HEK293 (cell line): ENCODE data around the gene YWHAQ.

ENCODE experiments used
- CTCF ChIA-PET: fragments of 350-600 bp; formaldehyde crosslinking; extraction: SDS; loops from one replicate; lab custom pipeline; 2021; ENCODE audit warnings: antibody characterized with exemption; lab: Yijun Ruan, JAX
- POLR2A ChIA-PET: fragments of 300-600 bp; formaldehyde crosslinking; extraction: SDS; loops from one replicate; lab custom pipeline; 2020; ENCODE audit warnings: antibody characterized with exemption, inconsistent platforms; lab: Yijun Ruan, JAX
- H3K27ac ChIP-seq: fragments of 200-500 bp; sonication (Bioruptor generic); 2 replicates; pipeline ENCODE4 v1.5.1; 2014; ENCODE audit warnings: low read depth, low read length, control low read depth, inconsistent platforms; ENCODE audit errors: extremely low read depth
- H3K36me3 ChIP-seq, 2 experiments: fragments of 200-500 bp in 1 of 2; sonication (Bioruptor generic) in 1 of 2; 1 replicate in 1 of 2; 2 replicates in 1 of 2; pipeline ENCODE4 v1.5.1; 2014 to 2017; ENCODE audit warnings: inconsistent platforms in 2 of 2, low read length in 2 of 2; ENCODE audit not compliant: control insufficient read depth in 2 of 2, insufficient read depth in 1 of 2
- H3K4me1 ChIP-seq: fragments of 200-500 bp; sonication (Bioruptor generic); 2 replicates; pipeline ENCODE4 v1.5.1; 2014; ENCODE audit warnings: mild to moderate bottlenecking, low read length, inconsistent platforms; ENCODE audit not compliant: control insufficient read depth, insufficient read depth
- H3K4me3 ChIP-seq: 2 replicates; pipeline ENCODE4 v1.5.1; 2011; ENCODE audit warnings: low read depth, mild to moderate bottlenecking, control low read depth, low read length, moderate library complexity
- H3K9me3 ChIP-seq: fragments of 200-500 bp; sonication (Bioruptor generic); 2 replicates; pipeline ENCODE4 v1.5.1; 2014; ENCODE audit warnings: low read depth, low read length, inconsistent platforms; ENCODE audit not compliant: control insufficient read depth, insufficient read depth
- HOXA7 ChIP-seq: sonication (generic); formaldehyde crosslinking; IDR thresholded peaks from 2 replicates; pipeline ENCODE4 v1.8.1; 2022; ENCODE audit warnings: missing genetic modification reagents, borderline replicate concordance
- IKZF3 ChIP-seq: fragments of 450-650 bp; IDR thresholded peaks from 2 replicates; pipeline ENCODE4 v1.5.0; 2018; ENCODE audit warnings: missing biosample characterization, mild to moderate bottlenecking, missing genetic modification characterization, moderate library complexity
- KLF16 ChIP-seq: fragments of 450-650 bp; formaldehyde crosslinking; IDR thresholded peaks from 2 replicates; pipeline ENCODE4 v1.5.1; 2017; ENCODE audit warnings: missing biosample characterization, missing genetic modification characterization
- TRIM28 ChIP-seq: IDR thresholded peaks from 2 replicates; pipeline ENCODE4 v1.6.1; 2011; ENCODE audit warnings: low read length, control low read depth, borderline replicate concordance
- ZFP41 ChIP-seq: fragments of 450-650 bp; formaldehyde crosslinking; IDR thresholded peaks from 2 replicates; pipeline ENCODE4 v1.5.1; 2016; ENCODE audit warnings: missing biosample characterization, missing genetic modification characterization, borderline replicate concordance
- ZNF112 ChIP-seq: fragments of 450-650 bp; formaldehyde crosslinking; IDR thresholded peaks from 2 replicates; pipeline ENCODE4 v1.5.0; 2017; ENCODE audit warnings: missing biosample characterization, missing genetic modification characterization
- ZNF114 ChIP-seq: fragments of 450-650 bp; formaldehyde crosslinking; IDR thresholded peaks from 2 replicates; pipeline ENCODE4 v1.5.0; 2017; ENCODE audit warnings: missing biosample characterization, missing genetic modification characterization
- ZNF121 ChIP-seq: fragments of 450-650 bp; formaldehyde crosslinking; IDR thresholded peaks from 2 replicates; pipeline ENCODE4 v1.5.1; 2016; ENCODE audit warnings: missing biosample characterization, missing genetic modification characterization
- ZNF174 ChIP-seq: fragments of 450-650 bp; formaldehyde crosslinking; IDR thresholded peaks from 2 replicates; pipeline ENCODE4 v1.5.0; 2017; ENCODE audit warnings: missing biosample characterization, mild to moderate bottlenecking, missing genetic modification characterization
- ZNF2 ChIP-seq: fragments of 450-650 bp; formaldehyde crosslinking; IDR thresholded peaks from 2 replicates; pipeline ENCODE4 v1.5.1; 2016; ENCODE audit warnings: missing biosample characterization, missing genetic modification characterization
- ZNF221 ChIP-seq: fragments of 450-650 bp; formaldehyde crosslinking; IDR thresholded peaks from 2 replicates; pipeline ENCODE4 v1.5.1; 2017; ENCODE audit warnings: missing biosample characterization, missing genetic modification characterization, borderline replicate concordance
- ZNF24 ChIP-seq: fragments of 450-650 bp; formaldehyde crosslinking; IDR thresholded peaks from 2 replicates; pipeline ENCODE4 v1.5.1; 2016; ENCODE audit warnings: missing biosample characterization, missing genetic modification characterization
- ZNF274 ChIP-seq, 2 experiments: fragments of 200-500 bp in 1 of 2; fragments of 450-650 bp in 1 of 2; sonication (Bioruptor generic) in 1 of 2; formaldehyde crosslinking in 1 of 2; IDR thresholded peaks; 2 replicates each; pipeline versions ENCODE4 v1.5.1 to v1.6.1; 2014 to 2016; ENCODE audit warnings: borderline replicate concordance in 1 of 2, inconsistent platforms in 1 of 2, low read length in 1 of 2, missing biosample characterization in 1 of 2, missing genetic modification characterization in 1 of 2
- ZNF280D ChIP-seq: fragments of 450-650 bp; formaldehyde crosslinking; IDR thresholded peaks from 2 replicates; pipeline ENCODE4 v1.5.1; 2016; ENCODE audit warnings: missing biosample characterization, missing genetic modification characterization
- ZNF311 ChIP-seq: fragments of 450-650 bp; formaldehyde crosslinking; IDR thresholded peaks from 2 replicates; pipeline ENCODE4 v1.5.1; 2017; ENCODE audit warnings: missing biosample characterization, missing genetic modification characterization, borderline replicate concordance
- ZNF404 ChIP-seq: fragments of 450-650 bp; formaldehyde crosslinking; IDR thresholded peaks from 2 replicates; pipeline ENCODE4 v1.5.1; 2017; ENCODE audit warnings: missing biosample characterization, missing genetic modification characterization
- ZNF513 ChIP-seq: fragments of 450-650 bp; IDR thresholded peaks from 2 replicates; pipeline ENCODE4 v1.5.1; 2018; ENCODE audit warnings: missing biosample characterization, missing genetic modification characterization
- ZNF610 ChIP-seq: fragments of 450-650 bp; formaldehyde crosslinking; IDR thresholded peaks from 2 replicates; pipeline ENCODE4 v1.5.1; 2016; ENCODE audit warnings: missing biosample characterization, missing genetic modification characterization, borderline replicate concordance
- ZNF626 ChIP-seq: fragments of 450-650 bp; sonication (Bioruptor Pico); formaldehyde crosslinking; IDR thresholded peaks from 2 replicates; pipeline ENCODE4 v1.5.1; 2018; ENCODE audit warnings: missing biosample characterization, missing genetic modification characterization, inconsistent platforms
- ZNF658 ChIP-seq: fragments of 450-650 bp; formaldehyde crosslinking; IDR thresholded peaks from 2 replicates; pipeline ENCODE4; 2016; ENCODE audit warnings: missing biosample characterization, missing genetic modification characterization
- ZNF664 ChIP-seq: fragments of 450-650 bp; formaldehyde crosslinking; IDR thresholded peaks from 2 replicates; pipeline ENCODE4 v1.5.1; 2016; ENCODE audit warnings: missing biosample characterization, missing genetic modification characterization
- ZNF76 ChIP-seq: fragments of 450-650 bp; formaldehyde crosslinking; IDR thresholded peaks from 2 replicates; pipeline ENCODE4; 2016; ENCODE audit warnings: low read depth, missing biosample characterization, missing genetic modification characterization, borderline replicate concordance

The YWHAQ gene

GRCh38 chr2:9661261-9661660, 30.5 kb upstream of the YWHAQ start:
- CTCF ChIA-PET: no interaction called here
- TF ChIP-seq ZFP41 (tag by site-specific recombination) (no peak), HOXA7 (CRISPR knock-in tag) (no peak), ZNF114 (tag by site-specific recombination) (no peak), TRIM28 (no peak), ZNF626 (tag by site-specific recombination) (no peak), ZNF112 (tag by site-specific recombination) (no peak), ZNF311 (tag by site-specific recombination) (no peak), ZNF610 (tag by site-specific recombination) (no peak)
- Histone ChIP-seq H3K4me1 (no peaks in the 10 kb centered on the region), H3K27ac (no peak overlapping the region), H3K36me3 (no peaks in the 10 kb centered on the region), H3K9me3 (no peaks in the 10 kb centered on the region), H3K4me3 (no peak overlapping the region)
- POLR2A ChIA-PET: no interaction called here

GRCh38 chr2:9660781-9661180, 30.0 kb upstream of the YWHAQ start:
- Histone ChIP-seq H3K27ac (no peak overlapping the region), H3K4me3 (no peak overlapping the region), H3K4me1 (0 out of 2 replicates have a peak, but pooled peaks cover 3% of the 10 kb centered on the region), H3K36me3 (no peaks in the 10 kb centered on the region), H3K9me3 (no peaks in the 10 kb centered on the region)
- ChIA-PET POLR2A (no interaction called here), CTCF (interaction anchor here (1.1 kb wide), 1 partner anchor 382 kb away, joined by 3 read pairs; no protein-coding TSS in a partner anchor)
- TF ChIP-seq ZNF274 (IDR thresholded peaks at IDR 0.05; ENCODE audit: low read length) (no peak), ZNF274 (tag by site-specific recombination; IDR thresholded peaks at IDR 0.05; ENCODE audit: borderline replicate concordance) (no peak), ZNF280D (tag by site-specific recombination) (no peak), ZNF174 (tag by site-specific recombination) (no peak), IKZF3 (tag by site-specific recombination) (no peak), ZNF121 (tag by site-specific recombination) (no peak), ZNF2 (tag by site-specific recombination) (no peak), ZNF513 (tag by site-specific recombination) (no peak), ZNF221 (no peak), ZNF76 (no peak)

GRCh38 chr2:9660154-9660553, 29.4 kb upstream of the YWHAQ start:
- TF ChIP-seq ZNF24 (tag by site-specific recombination) (no peak), KLF16 (tag by site-specific recombination) (no peak), ZNF404 (no peak), ZNF664 (tag by site-specific recombination) (no peak), ZNF658 (tag by site-specific recombination) (no peak)
- POLR2A ChIA-PET: no interaction called here
- no peak overlapping the region for H3K4me3 ChIP-seq
- H3K4me1 ChIP-seq: 0 out of 2 replicates have a peak, but pooled peaks cover 3% of the 10 kb centered on the region
- CTCF ChIA-PET: interaction anchor here (1.1 kb wide), 1 partner anchor 382 kb away, joined by 3 read pairs; no protein-coding TSS in a partner anchor
- H3K36me3 ChIP-seq: no peaks in the 10 kb centered on the region
- no peak overlapping the region for H3K27ac ChIP-seq
- no peaks in the 10 kb centered on the region for H3K9me3 ChIP-seq
